G401 (cell line): Measurements from ENCODE around the gene EPC2. TPM values are rescaled to one million over a fixed set of nuclear protein-coding genes. Genes with fewer than 3 reads are reported as not detected.

Source experiments
- DNase-seq: peaks from one replicate; pipeline ENCODE4 v3.0.0-alpha.2; 2015; ENCODE audit warnings: low spot score
- in situ Hi-C: cut with HindIII; loops from 2 replicates; pipeline ENCODE4 v1.10.0; 2016; ENCODE audit warnings: low sequenced_read_pairs, mixed read lengths
- total RNA-seq: library from RNA; depleted of rRNA; stranded (reverse); fragments of >200 nt; shearing (Covaris generic); gene quantifications from 2 replicates; pipeline ENCODE4 v1.2.3, GENCODE V29; 2014; rRNA removed

Gene EPC2
- total RNA-seq, 1 experiment from 2014 or later = 16.7 TPM

DNA sequence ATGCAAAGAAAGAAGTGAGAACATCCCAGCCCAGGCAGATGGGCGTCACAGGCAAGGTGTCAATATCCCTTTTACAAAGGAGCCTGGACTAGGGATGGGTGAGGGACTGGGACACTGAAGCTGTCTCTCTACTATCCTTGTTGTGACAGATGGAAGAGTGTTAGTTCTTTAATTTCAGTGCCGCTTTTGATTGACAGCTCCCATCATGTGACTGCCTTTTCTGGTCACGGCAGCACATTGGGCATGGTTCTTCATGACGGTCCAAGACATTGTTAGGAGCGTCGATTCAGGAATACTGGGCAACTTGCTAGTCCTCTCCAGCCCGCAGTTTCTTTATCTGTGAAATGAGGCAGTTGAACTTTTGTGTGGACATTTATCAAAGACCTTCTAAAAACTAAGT is 188.1 kb downstream of the EPC2 start:
- no peak for DNase-seq
- in situ Hi-C loops = no loop called here

Other genes starting within 250 kb of the EPC2 start
- gene KIF5C, start 230.5 kb downstream of the EPC2 start, total RNA-seq = 9.3 and 10.7 TPM in 2 replicates